Chondrocyte (in vitro differentiated cells): ENCODE measurements around the gene PLA2G5. TPM values are rescaled to one million over a fixed set of nuclear protein-coding genes. Genes with fewer than 3 reads are reported as not detected.

ENCODE experiments used
- DNase-seq: peaks from one replicate; pipeline ENCODE4 v3.0.0; 2021; ENCODE audit warnings: mixed read lengths, low spot score
- H3K27ac Mint-ChIP-seq: one replicate; pipeline ENCODE4 v1.8.0; 2021; ENCODE audit warnings: mild to moderate bottlenecking, moderate library complexity, mixed read lengths; ENCODE audit not compliant: unreplicated experiment
- H3K27me3 Mint-ChIP-seq: 2 replicates; pipeline ENCODE4 v1.8.0; 2021; ENCODE audit warnings: low read depth, mixed read lengths
- H3K36me3 Mint-ChIP-seq: 2 replicates; pipeline ENCODE4 v1.8.0; 2021; ENCODE audit warnings: low read depth, mixed read lengths
- H3K4me1 Mint-ChIP-seq: 2 replicates; pipeline ENCODE4 v1.8.0; 2021; ENCODE audit warnings: low read depth, mild to moderate bottlenecking, mixed read lengths
- H3K4me3 Mint-ChIP-seq: one replicate; pipeline ENCODE4 v1.8.0; 2021; ENCODE audit warnings: mild to moderate bottlenecking, moderate library complexity, mixed read lengths; ENCODE audit not compliant: unreplicated experiment
- H3K9me3 Mint-ChIP-seq: 2 replicates; pipeline ENCODE4 v1.8.0; 2021; ENCODE audit warnings: low read depth, mixed read lengths
- CTCF ChIP-seq: fragments of 200-600 bp; sonication (generic); IDR thresholded peaks from 2 replicates; pipeline ENCODE4 v1.5.0; 2021; ENCODE audit warnings: antibody characterized with exemption, mild to moderate bottlenecking, moderate library complexity
- total RNA-seq: library from RNA; stranded (reverse); gene quantifications from 3 replicates; pipeline ENCODE4 v1.2.1, GENCODE V29; 2021

The PLA2G5 gene
- total RNA-seq, 1 donor from 2014 or later = not detected

- Mint-ChIP-seq H3K4me3 (no peak overlapping the region), H3K36me3 (no peaks in the 10 kb centered on the region), H3K27me3 (peaks cover 40% of the 10 kb centered on the region), H3K4me1 (no peaks in the 10 kb centered on the region), H3K9me3 (no peaks in the 10 kb centered on the region), H3K27ac (no peak overlapping the region)
- no peak for DNase-seq
- TF ChIP-seq CTCF = no peak
Observed at GRCh38 chr1:20089328-20090077, 19.5 kb downstream of the PLA2G5 start.

GRCh38 chr1:20090119-20090518, 20.1 kb downstream of the PLA2G5 start:
- peaks cover 40% of the 10 kb centered on the region for H3K27me3 Mint-ChIP-seq
- H3K9me3 Mint-ChIP-seq = no peaks in the 10 kb centered on the region
- H3K27ac Mint-ChIP-seq = no peak overlapping the region
- no peaks in the 10 kb centered on the region for H3K4me1 Mint-ChIP-seq
- no peaks in the 10 kb centered on the region for H3K36me3 Mint-ChIP-seq
- TF ChIP-seq CTCF = no peak
- DNase-seq = no peak
- no peak overlapping the region for H3K4me3 Mint-ChIP-seq

- Mint-ChIP-seq H3K27ac (no peak overlapping the region), H3K27me3 (peaks cover 40% of the 10 kb centered on the region), H3K36me3 (no peaks in the 10 kb centered on the region), H3K4me1 (no peaks in the 10 kb centered on the region), H3K4me3 (no peak overlapping the region), H3K9me3 (no peaks in the 10 kb centered on the region)
- no peak for DNase-seq
- TF ChIP-seq CTCF = no peak
Observed at GRCh38 chr1:20090641-20091040, 20.6 kb downstream of the PLA2G5 start.

GRCh38 chr1:20093303-20093702, 23.3 kb downstream of the PLA2G5 start:
- no peak overlapping the region for H3K4me3 Mint-ChIP-seq
- no peak for TF ChIP-seq CTCF
- DNase-seq = no peak
- no peaks in the 10 kb centered on the region for H3K9me3 Mint-ChIP-seq
- H3K27me3 Mint-ChIP-seq = peaks cover 49% of the 10 kb centered on the region
- no peaks in the 10 kb centered on the region for H3K4me1 Mint-ChIP-seq
- H3K36me3 Mint-ChIP-seq = no peaks in the 10 kb centered on the region
- H3K27ac Mint-ChIP-seq = no peak overlapping the region

- TF ChIP-seq CTCF = no peak
- no peak overlapping the region for H3K4me3 Mint-ChIP-seq
- H3K9me3 Mint-ChIP-seq = no peaks in the 10 kb centered on the region
- H3K36me3 Mint-ChIP-seq = no peaks in the 10 kb centered on the region
- no peak overlapping the region for H3K27ac Mint-ChIP-seq
- DNase-seq = no peak
- H3K4me1 Mint-ChIP-seq = no peaks in the 10 kb centered on the region
- peaks cover 49% of the 10 kb centered on the region for H3K27me3 Mint-ChIP-seq
Observed at GRCh38 chr1:20093940-20094391, 24.0 kb downstream of the PLA2G5 start.
